ENCODE results near the gene CALHM6.

Gene CALHM6

GRCh38 chr6:116450769-116451740 lies 10.1 kb upstream of the CALHM6 start:
- no peak overlapping the region for H3K4me3 ChIP-seq (ENCODE audit: low read depth, low read length)
- DNase-seq (ENCODE audit: low read depth), result no peak
- TF ChIP-seq CTCF (conservative IDR thresholded peaks at IDR 0.05; ENCODE audit: low read depth, low read length), result no peak

- DNase-seq (ENCODE audit: low read depth), result no peak
- no peak overlapping the region for H3K4me3 ChIP-seq (ENCODE audit: low read depth, low read length)
- TF ChIP-seq CTCF (conservative IDR thresholded peaks at IDR 0.05; ENCODE audit: low read depth, low read length), result no peak
Measured at GRCh38 chr6:116451916-116452315, 9.3 kb upstream of the CALHM6 start.

GRCh38 chr6:116452531-116452930 lies 8.6 kb upstream of the CALHM6 start:
- DNase-seq (ENCODE audit: low read depth), result no peak
- TF ChIP-seq CTCF (conservative IDR thresholded peaks at IDR 0.05; ENCODE audit: low read depth, low read length), result no peak
- H3K4me3 ChIP-seq (ENCODE audit: low read depth, low read length), result no peak overlapping the region

- no peak for TF ChIP-seq CTCF (conservative IDR thresholded peaks at IDR 0.05; ENCODE audit: low read depth, low read length)
- H3K4me3 ChIP-seq (ENCODE audit: low read depth, low read length), result no peak overlapping the region
- no peak for DNase-seq (ENCODE audit: low read depth)
Measured at GRCh38 chr6:116456106-116456505, 5.1 kb upstream of the CALHM6 start.

- H3K4me3 ChIP-seq (ENCODE audit: low read depth, low read length), result no peak overlapping the region
- no peak for TF ChIP-seq CTCF (conservative IDR thresholded peaks at IDR 0.05; ENCODE audit: low read depth, low read length)
- no peak for DNase-seq (ENCODE audit: low read depth)
Measured at GRCh38 chr6:116456927-116457326, 4.2 kb upstream of the CALHM6 start.

GRCh38 chr6:116458264-116458663 lies 2.9 kb upstream of the CALHM6 start:
- DNase-seq (ENCODE audit: low read depth), result no peak
- TF ChIP-seq CTCF (conservative IDR thresholded peaks at IDR 0.05; ENCODE audit: low read depth, low read length), result no peak
- H3K4me3 ChIP-seq (ENCODE audit: low read depth, low read length), result no peak overlapping the region

- DNase-seq (ENCODE audit: low read depth), result no peak
- TF ChIP-seq CTCF (conservative IDR thresholded peaks at IDR 0.05; ENCODE audit: low read depth, low read length), result no peak
- H3K4me3 ChIP-seq (ENCODE audit: low read depth, low read length), result no peak overlapping the region
Measured at GRCh38 chr6:116459927-116460326, 1.2 kb upstream of the CALHM6 start.

Data from choroid plexus epithelial cell (primary cell).